ENCODE data around the gene ROBO3. TPM values are rescaled to one million over a fixed set of nuclear protein-coding genes. Genes with fewer than 3 reads are reported as not detected.
A peak's percentile ranks its signal among the peaks of the same experiment; 100 is the strongest.

The ROBO3 gene
- total RNA-seq, 4 donors from 2014 or later: 7.1 to 21.8 (median 11.1) TPM

GRCh38 chr11:124865902-124866851, 945 bp downstream of the ROBO3 start:
- peak overlapping the region in 1 of 2 donors; percentile 15 for H3K4me3 ChIP-seq
- no peak overlapping the region for H3K27ac ChIP-seq
- intact Hi-C loops (cut with DNase I; ENCODE audit: low total_unique reads): no loop called here
- TF ChIP-seq, protein P1, sequence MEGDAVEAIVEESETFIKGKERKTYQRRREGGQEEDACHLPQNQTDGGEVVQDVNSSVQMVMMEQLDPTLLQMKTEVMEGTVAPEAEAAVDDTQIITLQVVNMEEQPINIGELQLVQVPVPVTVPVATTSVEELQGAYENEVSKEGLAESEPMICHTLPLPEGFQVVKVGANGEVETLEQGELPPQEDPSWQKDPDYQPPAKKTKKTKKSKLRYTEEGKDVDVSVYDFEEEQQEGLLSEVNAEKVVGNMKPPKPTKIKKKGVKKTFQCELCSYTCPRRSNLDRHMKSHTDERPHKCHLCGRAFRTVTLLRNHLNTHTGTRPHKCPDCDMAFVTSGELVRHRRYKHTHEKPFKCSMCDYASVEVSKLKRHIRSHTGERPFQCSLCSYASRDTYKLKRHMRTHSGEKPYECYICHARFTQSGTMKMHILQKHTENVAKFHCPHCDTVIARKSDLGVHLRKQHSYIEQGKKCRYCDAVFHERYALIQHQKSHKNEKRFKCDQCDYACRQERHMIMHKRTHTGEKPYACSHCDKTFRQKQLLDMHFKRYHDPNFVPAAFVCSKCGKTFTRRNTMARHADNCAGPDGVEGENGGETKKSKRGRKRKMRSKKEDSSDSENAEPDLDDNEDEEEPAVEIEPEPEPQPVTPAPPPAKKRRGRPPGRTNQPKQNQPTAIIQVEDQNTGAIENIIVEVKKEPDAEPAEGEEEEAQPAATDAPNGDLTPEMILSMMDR (IDR thresholded peaks at IDR 0.05): peak; percentile 48 to 74 (median 64)
- no peak for TF ChIP-seq POLR2A (IDR thresholded peaks at IDR 0.05)
- H3K27me3 ChIP-seq: peaks cover 40 to 73% of the 10 kb centered on the region in 2 donors
- H3K4me1 ChIP-seq: peaks cover 0 to 14% of the 10 kb centered on the region in 2 donors
- no peak for DNase-seq
- no peaks in the 10 kb centered on the region for H3K36me3 ChIP-seq
- H3K9me3 ChIP-seq: no peaks in the 10 kb centered on the region

DNA sequence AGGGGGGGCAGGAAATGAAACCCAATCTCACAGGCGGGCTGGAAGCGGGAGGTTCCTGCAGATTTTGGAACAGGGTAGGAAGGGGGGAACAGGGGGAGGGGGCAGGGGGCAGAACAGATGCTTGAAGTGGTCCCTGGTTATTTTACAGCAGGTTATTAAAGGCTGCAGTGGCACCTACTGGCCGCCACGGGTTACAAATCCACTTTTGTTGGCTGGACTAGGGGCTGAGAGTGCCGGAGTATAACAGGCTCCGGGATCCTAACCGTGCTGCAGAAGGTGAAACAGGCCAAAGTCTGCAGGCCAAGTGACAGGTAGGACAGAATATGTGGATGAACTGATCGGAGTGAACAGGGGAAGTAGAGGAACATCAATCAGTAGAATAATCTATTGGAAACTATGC, 2.5 kb downstream of the ROBO3 start:
- TF ChIP-seq, protein P1 (IDR thresholded peaks at IDR 0.05): peak in 3 of 4 experiments; percentile 29 to 35 (median 35)
- no peak for TF ChIP-seq POLR2A (IDR thresholded peaks at IDR 0.05)
- Histone ChIP-seq H3K27ac (no peak overlapping the region), H3K27me3 (peaks cover 40 to 70% of the 10 kb centered on the region in 2 donors), H3K4me3 (no peak overlapping the region), H3K36me3 (no peaks in the 10 kb centered on the region), H3K9me3 (no peaks in the 10 kb centered on the region), H3K4me1 (peaks cover 0 to 14% of the 10 kb centered on the region in 2 donors)
- no peak for DNase-seq
- intact Hi-C loops (cut with DNase I; ENCODE audit: low total_unique reads): no loop called here

- H3K4me1 ChIP-seq: peaks cover 0 to 14% of the 10 kb centered on the region in 2 donors
- no peaks in the 10 kb centered on the region for H3K9me3 ChIP-seq
- H3K36me3 ChIP-seq: no peaks in the 10 kb centered on the region
- intact Hi-C loops (cut with DNase I; ENCODE audit: low total_unique reads): no loop called here
- no peak for DNase-seq
- H3K4me3 ChIP-seq: no peak overlapping the region
- H3K27me3 ChIP-seq: peaks cover 32 to 61% of the 10 kb centered on the region in 2 donors
- H3K27ac ChIP-seq: no peak overlapping the region
- TF ChIP-seq, protein P1 (IDR thresholded peaks at IDR 0.05): no peak
- TF ChIP-seq POLR2A (IDR thresholded peaks at IDR 0.05): no peak
Measured at GRCh38 chr11:124868331-124869274, 3.4 kb downstream of the ROBO3 start.

DNA sequence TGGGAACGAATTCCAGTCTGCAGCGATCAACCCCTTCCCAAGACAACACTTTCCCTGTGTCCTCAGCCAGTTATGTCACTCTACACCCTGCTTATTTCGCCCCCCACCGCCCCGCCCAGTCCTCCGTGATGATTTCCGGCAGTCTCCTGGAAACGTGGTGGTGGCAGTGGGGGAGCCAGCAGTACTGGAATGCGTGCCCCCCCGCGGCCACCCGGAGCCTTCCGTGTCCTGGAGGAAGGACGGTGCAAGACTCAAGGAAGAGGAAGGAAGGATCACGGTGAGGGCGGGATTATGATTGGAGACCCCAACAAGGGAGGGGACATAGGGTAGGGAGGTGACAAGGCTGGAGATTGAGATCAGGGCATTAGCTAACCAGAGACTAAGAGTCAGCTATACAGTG, 4.1 kb downstream of the ROBO3 start:
- Histone ChIP-seq H3K36me3 (no peaks in the 10 kb centered on the region), H3K27me3 (peaks cover 26 to 55% of the 10 kb centered on the region in 2 donors), H3K27ac (no peak overlapping the region), H3K4me1 (peaks cover 0 to 14% of the 10 kb centered on the region in 2 donors), H3K4me3 (no peak overlapping the region), H3K9me3 (no peaks in the 10 kb centered on the region)
- no peak for DNase-seq
- intact Hi-C loops (cut with DNase I; ENCODE audit: low total_unique reads): no loop called here
- TF ChIP-seq, protein P1 (IDR thresholded peaks at IDR 0.05): no peak
- TF ChIP-seq POLR2A (IDR thresholded peaks at IDR 0.05): no peak

Data from uterus (tissue), 4 donors.